ENCODE data around the gene NFILZ.

Gene NFILZ

DNA sequence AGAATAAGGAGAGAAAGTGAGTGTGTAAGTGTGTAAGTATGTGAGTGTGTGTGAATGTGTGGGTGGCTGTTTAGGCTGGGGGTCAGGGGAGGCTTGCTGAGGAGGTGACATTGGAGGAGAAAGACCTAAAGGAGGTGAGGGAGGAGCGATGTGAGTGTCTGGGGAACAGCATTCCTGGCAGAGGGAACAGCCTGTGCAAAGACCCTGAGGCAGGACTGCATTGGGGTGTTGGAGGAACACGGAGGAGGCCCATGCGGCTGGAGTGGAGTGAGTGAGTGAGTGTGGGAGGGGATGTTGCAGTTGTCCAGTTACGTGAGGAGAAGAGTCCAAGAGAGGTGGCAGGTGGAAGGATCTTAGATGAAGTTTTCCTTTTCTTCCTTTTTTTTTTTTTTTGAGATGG lies 31.8 kb downstream of the NFILZ start:
- intact Hi-C loops (cut with DNase I; ENCODE audit: low total_unique reads): no loop called here
- no peak for DNase-seq
- peaks cover 0 to 32% of the 10 kb centered on the region in 2 donors for H3K27me3 ChIP-seq

DNA sequence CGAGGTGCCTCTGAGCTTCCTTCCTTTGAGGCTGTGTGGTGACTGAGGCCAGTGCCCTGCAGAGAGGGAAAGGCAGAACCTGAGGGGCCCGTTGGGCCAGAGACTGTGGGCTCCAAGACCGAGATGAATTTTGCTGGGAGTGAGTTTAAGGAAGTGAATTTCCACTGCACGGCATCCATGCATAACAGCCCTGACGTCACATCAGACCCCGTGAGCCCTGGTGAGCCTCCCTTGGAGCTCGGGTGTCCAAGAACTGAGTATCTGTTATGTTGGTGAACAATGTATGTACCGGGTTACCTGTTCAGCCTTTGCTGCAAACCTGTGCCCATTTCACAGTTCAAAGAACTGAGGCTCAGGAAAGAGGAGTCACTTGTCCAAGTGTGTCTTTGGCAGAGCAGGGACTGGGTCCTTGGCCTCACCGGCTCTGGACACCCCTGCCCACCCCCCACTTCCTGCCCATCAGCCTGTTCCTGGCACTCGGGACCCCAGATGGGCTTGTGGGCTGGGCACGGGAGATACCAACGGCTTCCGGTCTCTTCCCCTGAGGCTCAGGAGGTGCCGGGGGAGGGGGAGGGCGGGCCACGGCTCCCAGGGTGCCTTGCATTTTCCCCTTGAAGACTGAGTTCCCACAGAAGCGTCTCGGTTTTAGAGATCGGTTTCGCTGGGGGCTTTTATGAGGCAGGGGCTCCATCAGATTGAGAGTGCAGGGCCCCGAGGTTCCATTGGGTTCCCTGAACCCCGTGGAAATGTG lies 33.7 kb downstream of the NFILZ start:
- Histone ChIP-seq H3K36me3 (no peaks in the 10 kb centered on the region), H3K9me3 (no peaks in the 10 kb centered on the region), H3K27me3 (peaks cover 0 to 29% of the 10 kb centered on the region in 2 donors), H3K27ac (no peak overlapping the region), H3K4me3 (no peak overlapping the region), H3K4me1 (no peaks in the 10 kb centered on the region)
- TF ChIP-seq, protein P1, sequence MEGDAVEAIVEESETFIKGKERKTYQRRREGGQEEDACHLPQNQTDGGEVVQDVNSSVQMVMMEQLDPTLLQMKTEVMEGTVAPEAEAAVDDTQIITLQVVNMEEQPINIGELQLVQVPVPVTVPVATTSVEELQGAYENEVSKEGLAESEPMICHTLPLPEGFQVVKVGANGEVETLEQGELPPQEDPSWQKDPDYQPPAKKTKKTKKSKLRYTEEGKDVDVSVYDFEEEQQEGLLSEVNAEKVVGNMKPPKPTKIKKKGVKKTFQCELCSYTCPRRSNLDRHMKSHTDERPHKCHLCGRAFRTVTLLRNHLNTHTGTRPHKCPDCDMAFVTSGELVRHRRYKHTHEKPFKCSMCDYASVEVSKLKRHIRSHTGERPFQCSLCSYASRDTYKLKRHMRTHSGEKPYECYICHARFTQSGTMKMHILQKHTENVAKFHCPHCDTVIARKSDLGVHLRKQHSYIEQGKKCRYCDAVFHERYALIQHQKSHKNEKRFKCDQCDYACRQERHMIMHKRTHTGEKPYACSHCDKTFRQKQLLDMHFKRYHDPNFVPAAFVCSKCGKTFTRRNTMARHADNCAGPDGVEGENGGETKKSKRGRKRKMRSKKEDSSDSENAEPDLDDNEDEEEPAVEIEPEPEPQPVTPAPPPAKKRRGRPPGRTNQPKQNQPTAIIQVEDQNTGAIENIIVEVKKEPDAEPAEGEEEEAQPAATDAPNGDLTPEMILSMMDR (IDR thresholded peaks at IDR 0.05): no peak
- DNase-seq: no peak
- intact Hi-C loops (cut with DNase I; ENCODE audit: low total_unique reads): no loop called here

More for the DNA sequence above, 31.8 kb downstream of the NFILZ start:
- Histone ChIP-seq H3K27ac (no peak overlapping the region), H3K4me3 (no peak overlapping the region), H3K4me1 (no peaks in the 10 kb centered on the region), H3K36me3 (no peaks in the 10 kb centered on the region), H3K9me3 (no peaks in the 10 kb centered on the region)
- TF ChIP-seq, protein P1 (IDR thresholded peaks at IDR 0.05): no peak

GRCh38 chr19:8664671-8665057 lies 34.2 kb downstream of the NFILZ start:
- TF ChIP-seq, protein P1 (IDR thresholded peaks at IDR 0.05): no peak
- Histone ChIP-seq H3K9me3 (no peaks in the 10 kb centered on the region), H3K4me1 (no peaks in the 10 kb centered on the region), H3K36me3 (no peaks in the 10 kb centered on the region), H3K27me3 (peaks cover 0 to 29% of the 10 kb centered on the region in 2 donors), H3K27ac (no peak overlapping the region), H3K4me3 (no peak overlapping the region)
- no peak for DNase-seq
- intact Hi-C loops (cut with DNase I; ENCODE audit: low total_unique reads): no loop called here

GRCh38 chr19:8665468-8666213 lies 35.2 kb downstream of the NFILZ start:
- no peak overlapping the region for H3K4me3 ChIP-seq
- no peak overlapping the region for H3K27ac ChIP-seq
- intact Hi-C loops (cut with DNase I; ENCODE audit: low total_unique reads): no loop called here
- peaks cover 0 to 29% of the 10 kb centered on the region in 2 donors for H3K27me3 ChIP-seq
- no peaks in the 10 kb centered on the region for H3K4me1 ChIP-seq
- H3K9me3 ChIP-seq: no peaks in the 10 kb centered on the region
- H3K36me3 ChIP-seq: no peaks in the 10 kb centered on the region
- TF ChIP-seq, protein P1 (IDR thresholded peaks at IDR 0.05): no peak
- DNase-seq: no peak

DNA sequence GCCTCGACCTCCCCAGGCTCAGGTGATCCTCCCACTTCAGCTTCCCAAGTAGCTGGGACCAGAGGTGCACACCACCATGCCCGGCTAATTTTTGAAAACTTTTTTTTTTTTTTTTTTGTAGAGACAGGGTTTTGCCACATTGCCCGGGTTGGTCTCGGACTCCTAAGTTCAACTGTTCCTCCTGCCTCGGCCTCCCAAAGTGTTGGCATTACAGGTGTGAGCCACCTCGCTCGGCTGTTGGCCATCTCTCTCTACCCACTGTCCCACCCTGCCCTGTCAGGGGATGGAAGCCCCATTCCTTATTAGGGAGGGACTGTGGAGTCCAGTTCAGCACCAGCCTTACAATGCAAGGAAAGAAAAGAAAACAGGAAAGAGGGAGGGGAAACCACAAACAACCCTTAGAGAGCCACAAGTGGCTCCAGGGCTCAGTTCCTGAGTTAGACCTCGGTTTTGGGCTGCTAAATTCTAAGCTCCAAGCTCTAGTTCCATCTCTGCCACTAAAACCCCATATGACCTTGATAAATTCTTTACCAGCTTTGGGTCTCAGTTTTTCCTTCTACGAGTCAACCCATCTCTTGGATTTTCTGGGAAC lies 36.5 kb downstream of the NFILZ start:
- no peak overlapping the region for H3K27ac ChIP-seq
- intact Hi-C loops (cut with DNase I; ENCODE audit: low total_unique reads): no loop called here
- H3K4me1 ChIP-seq: no peaks in the 10 kb centered on the region
- H3K27me3 ChIP-seq: peaks cover 0 to 35% of the 10 kb centered on the region in 2 donors
- H3K9me3 ChIP-seq: no peaks in the 10 kb centered on the region
- TF ChIP-seq, protein P1 (IDR thresholded peaks at IDR 0.05): no peak
- no peak for DNase-seq
- no peaks in the 10 kb centered on the region for H3K36me3 ChIP-seq
- H3K4me3 ChIP-seq: no peak overlapping the region
